Effector memory CD8-positive, alpha-beta T cell (primary cell): ENCODE measurements around the gene NET1.
A peak's percentile ranks its signal among the peaks of the same experiment; 100 is the strongest.
"Not testable (repeated sequence)": the region's sequence is repeated elsewhere in the genome, so short reads cannot be mapped to it uniquely, and the experiment has no call there.

ENCODE experiments used
- ATAC-seq: fragments of 150-1000 bp; cut with Tn5 transposase; replicated peaks from 2 replicates; pipeline ENCODE4 v1.10.0; 2021; ENCODE audit warnings: mild to moderate bottlenecking, moderate library complexity
- DNase-seq, 3 experiments: peaks; one replicate each; pipeline ENCODE4 v3.0.0; 2021
- H3K27ac Mint-ChIP-seq, 2 donors: one replicate each; pipeline ENCODE4 v1.8.0; 2022; ENCODE audit warnings: mild to moderate bottlenecking in 2 of 2, mixed read lengths in 2 of 2, moderate library complexity in 2 of 2
- H3K27me3 Mint-ChIP-seq, 2 donors: one replicate each; pipeline ENCODE4 v1.8.0; 2022; ENCODE audit warnings: mixed read lengths in 2 of 2
- H3K36me3 Mint-ChIP-seq: one replicate; pipeline ENCODE4 v1.8.0; 2022; ENCODE audit warnings: mild to moderate bottlenecking, moderate library complexity, mixed read lengths; ENCODE audit not compliant: insufficient read depth
- H3K4me1 Mint-ChIP-seq, 2 donors: one replicate each; pipeline ENCODE4 v1.8.0; 2022; ENCODE audit warnings: low read depth in 2 of 2, mixed read lengths in 2 of 2
- H3K4me3 Mint-ChIP-seq, 2 donors: one replicate each; pipeline ENCODE4 v1.8.0; 2022; ENCODE audit warnings: mild to moderate bottlenecking in 2 of 2, mixed read lengths in 2 of 2, moderate library complexity in 2 of 2
- H3K9me3 Mint-ChIP-seq, 2 donors: one replicate each; pipeline ENCODE4 v1.8.0; 2022; ENCODE audit warnings: mixed read lengths in 2 of 2

The NET1 gene

GRCh38 chr10:5410787-5411186 lies 1.6 kb upstream of the NET1 start:
- not testable (repeated sequence) for H3K9me3 Mint-ChIP-seq, ATAC-seq, H3K27ac Mint-ChIP-seq, DNase-seq, H3K36me3 Mint-ChIP-seq, H3K4me1 Mint-ChIP-seq, H3K4me3 Mint-ChIP-seq
- peaks cover 27 to 29% of the 10 kb centered on the region in 2 donors for H3K27me3 Mint-ChIP-seq

- Mint-ChIP-seq H3K4me1 (peaks cover 2 to 3% of the 10 kb centered on the region in 2 donors), H3K27me3 (peaks cover 27 to 29% of the 10 kb centered on the region in 2 donors), H3K27ac (no peak overlapping the region), H3K9me3 (no peaks in the 10 kb centered on the region), H3K36me3 (peaks cover 3% of the 10 kb centered on the region), H3K4me3 (peak overlapping the region in 1 of 2 donors; percentile 63)
- DNase-seq (no peak), ATAC-seq (no peak)
Observed at GRCh38 chr10:5411941-5412276, 448 bp upstream of the NET1 start.

- Mint-ChIP-seq H3K4me1 (peaks cover 2 to 3% of the 10 kb centered on the region in 2 donors), H3K9me3 (no peaks in the 10 kb centered on the region), H3K27ac (no peak overlapping the region), H3K27me3 (peaks cover 21 to 22% of the 10 kb centered on the region in 2 donors), H3K36me3 (peaks cover 3% of the 10 kb centered on the region), H3K4me3 (no peak overlapping the region)
- ATAC-seq = no peak
- DNase-seq = no peak
Observed at GRCh38 chr10:5413012-5413938, 918 bp downstream of the NET1 start.

GRCh38 chr10:5416981-5417380 lies 4.6 kb downstream of the NET1 start:
- peaks cover 0 to 9% of the 10 kb centered on the region in 2 donors for H3K9me3 Mint-ChIP-seq
- ATAC-seq = no peak
- H3K4me1 Mint-ChIP-seq = peaks cover 1 to 2% of the 10 kb centered on the region in 2 donors
- H3K4me3 Mint-ChIP-seq = no peak overlapping the region
- no peak for DNase-seq
- H3K36me3 Mint-ChIP-seq = peaks cover 3% of the 10 kb centered on the region
- no peaks in the 10 kb centered on the region for H3K27me3 Mint-ChIP-seq
- H3K27ac Mint-ChIP-seq = no peak overlapping the region

- ATAC-seq = no peak
- Mint-ChIP-seq H3K9me3 (peaks cover 0 to 9% of the 10 kb centered on the region in 2 donors), H3K4me3 (no peak overlapping the region), H3K4me1 (no peaks in the 10 kb centered on the region), H3K36me3 (no peaks in the 10 kb centered on the region), H3K27ac (no peak overlapping the region), H3K27me3 (no peaks in the 10 kb centered on the region)
- DNase-seq = no peak
Observed at GRCh38 chr10:5418584-5418983, 6.2 kb downstream of the NET1 start.

- Mint-ChIP-seq H3K4me3 (no peak overlapping the region), H3K27me3 (no peaks in the 10 kb centered on the region), H3K9me3 (peaks cover 0 to 9% of the 10 kb centered on the region in 2 donors), H3K36me3 (peaks cover 2% of the 10 kb centered on the region), H3K27ac (no peak overlapping the region), H3K4me1 (no peaks in the 10 kb centered on the region)
- ATAC-seq = no peak
- no peak for DNase-seq
Observed at GRCh38 chr10:5419466-5420094, 7.2 kb downstream of the NET1 start.

GRCh38 chr10:5423771-5424170 lies 11.4 kb downstream of the NET1 start:
- Mint-ChIP-seq H3K27me3 (no peaks in the 10 kb centered on the region), H3K4me1 (no peaks in the 10 kb centered on the region), H3K36me3 (peaks cover 2% of the 10 kb centered on the region), H3K27ac (no peak overlapping the region), H3K9me3 (peaks cover 0 to 9% of the 10 kb centered on the region in 2 donors), H3K4me3 (no peak overlapping the region)
- DNase-seq (no peak), ATAC-seq (no peak)

GRCh38 chr10:5424751-5425150 lies 12.4 kb downstream of the NET1 start:
- no peak overlapping the region for H3K4me3 Mint-ChIP-seq
- H3K27ac Mint-ChIP-seq = no peak overlapping the region
- no peaks in the 10 kb centered on the region for H3K4me1 Mint-ChIP-seq
- DNase-seq (no peak), ATAC-seq (no peak)
- peaks cover 0 to under 1% of the 10 kb centered on the region in 2 donors for H3K9me3 Mint-ChIP-seq
- no peaks in the 10 kb centered on the region for H3K27me3 Mint-ChIP-seq
- H3K36me3 Mint-ChIP-seq = peaks cover 2% of the 10 kb centered on the region

GRCh38 chr10:5428133-5428532 lies 15.8 kb downstream of the NET1 start:
- no peaks in the 10 kb centered on the region for H3K4me1 Mint-ChIP-seq
- H3K4me3 Mint-ChIP-seq = no peak overlapping the region
- peaks cover 2% of the 10 kb centered on the region for H3K36me3 Mint-ChIP-seq
- no peaks in the 10 kb centered on the region for H3K9me3 Mint-ChIP-seq
- ATAC-seq (no peak), DNase-seq (no peak)
- peak overlapping the region in 1 of 2 donors; percentile 46 for H3K27ac Mint-ChIP-seq
- no peaks in the 10 kb centered on the region for H3K27me3 Mint-ChIP-seq

- Mint-ChIP-seq H3K9me3 (no peaks in the 10 kb centered on the region), H3K27ac (no peak overlapping the region), H3K4me3 (no peak overlapping the region), H3K36me3 (peaks cover 4% of the 10 kb centered on the region), H3K27me3 (no peaks in the 10 kb centered on the region), H3K4me1 (peaks cover 8 to 9% of the 10 kb centered on the region in 2 donors)
- DNase-seq (no peak), ATAC-seq (no peak)
Observed at GRCh38 chr10:5433182-5433581, 20.8 kb downstream of the NET1 start.

- Mint-ChIP-seq H3K4me1 (peaks cover 8 to 9% of the 10 kb centered on the region in 2 donors), H3K27ac (peak overlapping the region; percentile 27 to 80), H3K9me3 (no peaks in the 10 kb centered on the region), H3K27me3 (no peaks in the 10 kb centered on the region), H3K36me3 (peaks cover 4% of the 10 kb centered on the region), H3K4me3 (peak overlapping the region; percentile 7 to 45)
- DNase-seq = no peak
- peak; percentile 75 for ATAC-seq
Observed at GRCh38 chr10:5434017-5434753, 21.8 kb downstream of the NET1 start.

- Mint-ChIP-seq H3K27ac (no peak overlapping the region), H3K27me3 (no peaks in the 10 kb centered on the region), H3K36me3 (peaks cover 4% of the 10 kb centered on the region), H3K9me3 (no peaks in the 10 kb centered on the region), H3K4me3 (no peak overlapping the region), H3K4me1 (peaks cover 8 to 9% of the 10 kb centered on the region in 2 donors)
- ATAC-seq (no peak), DNase-seq (no peak)
Observed at GRCh38 chr10:5435328-5435727, 23.0 kb downstream of the NET1 start.

GRCh38 chr10:5440206-5440605 lies 27.8 kb downstream of the NET1 start:
- H3K27ac Mint-ChIP-seq = no peak overlapping the region
- DNase-seq (no peak), ATAC-seq (no peak)
- no peaks in the 10 kb centered on the region for H3K4me1 Mint-ChIP-seq
- H3K27me3 Mint-ChIP-seq = no peaks in the 10 kb centered on the region
- H3K4me3 Mint-ChIP-seq = no peak overlapping the region
- H3K36me3 Mint-ChIP-seq = no peaks in the 10 kb centered on the region
- H3K9me3 Mint-ChIP-seq = no peaks in the 10 kb centered on the region
